Peyer's patch (tissue), 4 donors: ENCODE results near the gene CPVL. TPM values are rescaled to one million over a fixed set of nuclear protein-coding genes. Genes with fewer than 3 reads are reported as not detected.

ENCODE experiments used
- DNase-seq, 3 donors: peaks; one replicate each; pipeline ENCODE4 v3.0.0-alpha.2; 2017 to 2019
- H3K27ac ChIP-seq, 4 donors: fragments of 200-600 bp; sonication (generic); one replicate each; pipeline ENCODE4 v1.5.1; 2016 to 2019
- H3K27me3 ChIP-seq, 2 donors: fragments of 200-600 bp; sonication (generic); one replicate each; pipeline ENCODE4 v1.5.1; 2019
- H3K36me3 ChIP-seq, 3 donors: fragments of 200-600 bp; sonication (generic); one replicate each; pipeline ENCODE4 v1.5.1; 2016 to 2019
- H3K4me1 ChIP-seq, 4 donors: fragments of 200-600 bp; sonication (generic); one replicate each; pipeline ENCODE4 v1.5.1; 2016 to 2019
- H3K4me3 ChIP-seq, 4 donors: fragments of 200-600 bp; sonication (generic); 1 replicate in 3 of 4; 2 replicates in 1 of 4; pipeline ENCODE4 v1.5.1; 2016 to 2019; ENCODE audit warnings: mild to moderate bottlenecking in 1 of 4
- H3K9me3 ChIP-seq, 4 donors: fragments of 200-600 bp; sonication (generic); one replicate each; pipeline ENCODE4 v1.5.1; 2016 to 2019; ENCODE audit warnings: mild to moderate bottlenecking in 1 of 4
- POLR2A ChIP-seq, 2 donors: fragments of 450-650 bp; IDR thresholded peaks; one replicate each; pipeline ENCODE4 v1.5.1; 2017; ENCODE audit warnings: antibody characterized with exemption in 2 of 2, mild to moderate bottlenecking in 2 of 2, moderate library complexity in 2 of 2
- total RNA-seq, 4 donors: library from RNA; depleted of rRNA; stranded (reverse); fragments of >200 nt; gene quantifications; one replicate each; pipeline ENCODE4 v1.1.0, GENCODE V29; 2016
- TF ChIP-seq, protein P1 (sequence below), 6 experiments: fragments of 450-650 bp in 4 of 6; fragments of 200-600 bp in 2 of 6; sonication (generic) in 1 of 6; IDR thresholded peaks; one replicate each; pipeline ENCODE4 v1.5.1; 2017 to 2019; ENCODE audit warnings: antibody characterized with exemption in 6 of 6, mild to moderate bottlenecking in 3 of 6, moderate library complexity in 1 of 6

The CPVL gene
- total RNA-seq, 4 donors from 2014 or later: 2.5 to 16.5 (median 8.0) TPM

DNA sequence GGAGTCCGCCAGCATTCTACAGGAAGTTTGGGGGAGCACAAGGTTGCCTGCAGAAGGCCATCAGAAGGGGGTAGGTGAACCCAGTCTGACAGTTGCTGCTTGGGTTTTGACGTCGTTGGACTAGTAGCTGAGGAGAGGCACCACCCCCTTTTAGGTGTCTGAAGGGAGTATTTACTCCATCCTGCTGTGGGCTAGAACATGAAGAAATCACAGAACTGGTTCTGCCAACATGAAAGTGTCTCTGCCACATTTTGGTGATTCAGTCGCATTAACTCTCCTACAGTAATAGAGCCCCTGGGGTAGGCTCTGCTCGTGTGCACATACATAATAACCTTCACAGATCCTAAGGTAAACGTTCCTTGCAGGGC lies 187.4 kb downstream of the CPVL start:
- no peak for DNase-seq
- H3K4me1 ChIP-seq: peaks cover 0 to 43% (median 16%) of the 10 kb centered on the region in 4 donors
- H3K4me3 ChIP-seq: no peak overlapping the region
- no peaks in the 10 kb centered on the region for H3K36me3 ChIP-seq
- peak overlapping the region in 3 of 4 donors; percentile 1 to 61 (median 58) for H3K27ac ChIP-seq
- H3K27me3 ChIP-seq: peaks cover 0 to 8% of the 10 kb centered on the region in 2 donors
- TF ChIP-seq POLR2A (IDR thresholded peaks at IDR 0.05): no peak
- TF ChIP-seq, protein P1, sequence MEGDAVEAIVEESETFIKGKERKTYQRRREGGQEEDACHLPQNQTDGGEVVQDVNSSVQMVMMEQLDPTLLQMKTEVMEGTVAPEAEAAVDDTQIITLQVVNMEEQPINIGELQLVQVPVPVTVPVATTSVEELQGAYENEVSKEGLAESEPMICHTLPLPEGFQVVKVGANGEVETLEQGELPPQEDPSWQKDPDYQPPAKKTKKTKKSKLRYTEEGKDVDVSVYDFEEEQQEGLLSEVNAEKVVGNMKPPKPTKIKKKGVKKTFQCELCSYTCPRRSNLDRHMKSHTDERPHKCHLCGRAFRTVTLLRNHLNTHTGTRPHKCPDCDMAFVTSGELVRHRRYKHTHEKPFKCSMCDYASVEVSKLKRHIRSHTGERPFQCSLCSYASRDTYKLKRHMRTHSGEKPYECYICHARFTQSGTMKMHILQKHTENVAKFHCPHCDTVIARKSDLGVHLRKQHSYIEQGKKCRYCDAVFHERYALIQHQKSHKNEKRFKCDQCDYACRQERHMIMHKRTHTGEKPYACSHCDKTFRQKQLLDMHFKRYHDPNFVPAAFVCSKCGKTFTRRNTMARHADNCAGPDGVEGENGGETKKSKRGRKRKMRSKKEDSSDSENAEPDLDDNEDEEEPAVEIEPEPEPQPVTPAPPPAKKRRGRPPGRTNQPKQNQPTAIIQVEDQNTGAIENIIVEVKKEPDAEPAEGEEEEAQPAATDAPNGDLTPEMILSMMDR (IDR thresholded peaks at IDR 0.05): no peak
- H3K9me3 ChIP-seq: peaks cover 0 to 6% (median 0%) of the 10 kb centered on the region in 4 donors

- peaks cover 0 to 43% (median 16%) of the 10 kb centered on the region in 4 donors for H3K4me1 ChIP-seq
- H3K36me3 ChIP-seq: no peaks in the 10 kb centered on the region
- H3K27ac ChIP-seq: peak within 1 kb of the TSS in 3 of 4 donors; percentile 58 to 82 (median 74)
- TF ChIP-seq, protein P1 (IDR thresholded peaks at IDR 0.05): no peak
- no peak for TF ChIP-seq POLR2A (IDR thresholded peaks at IDR 0.05)
- H3K4me3 ChIP-seq: peak within 1 kb of the TSS; percentile 18 to 74 (median 56)
- H3K27me3 ChIP-seq: peaks cover 0 to 8% of the 10 kb centered on the region in 2 donors
- DNase-seq: peak in 2 of 3 donors; percentile 62 to 69
- H3K9me3 ChIP-seq: peaks cover 0 to 6% (median 0%) of the 10 kb centered on the region in 4 donors
Observed at GRCh38 chr7:28958235-28958979, 187.9 kb downstream of the CPVL start, which contains the start of gene TRIL. TSS of gene TRIL (minus strand) at chr7:28958330. CDS start at chr7:28958046, 284 bp downstream.

DNA sequence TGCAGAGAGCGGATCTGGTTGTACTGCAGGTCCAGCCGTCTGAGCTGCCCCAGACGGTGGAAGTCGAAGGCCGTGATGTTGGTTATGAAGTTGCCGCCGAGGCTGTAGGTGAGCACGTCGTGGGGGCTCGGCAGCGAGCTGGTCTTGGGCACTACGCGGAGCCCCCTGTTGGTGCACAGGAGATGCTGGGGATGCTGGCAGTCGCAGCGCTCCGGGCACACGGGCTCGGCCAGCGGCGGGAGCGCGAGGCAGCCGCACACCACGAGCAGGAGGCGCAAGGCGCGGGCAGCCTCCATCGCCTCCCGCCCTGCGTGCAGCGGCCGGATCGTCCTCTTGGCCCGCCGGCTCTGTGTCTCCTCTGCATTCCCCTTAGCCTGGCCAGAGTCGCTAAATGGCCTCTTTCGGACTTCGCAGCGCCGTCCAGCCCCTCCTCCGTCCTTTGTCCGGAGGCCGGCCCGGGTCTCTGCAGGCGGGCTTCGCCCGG lies 188.5 kb downstream of the CPVL start:
- TF ChIP-seq, protein P1 (IDR thresholded peaks at IDR 0.05): no peak
- TF ChIP-seq POLR2A (IDR thresholded peaks at IDR 0.05): no peak
- Histone ChIP-seq H3K4me3 (peak overlapping the region; percentile 18 to 74 (median 56)), H3K36me3 (no peaks in the 10 kb centered on the region), H3K4me1 (peaks cover 0 to 43% (median 16%) of the 10 kb centered on the region in 4 donors), H3K27ac (peak overlapping the region in 3 of 4 donors; percentile 1 to 61 (median 58)), H3K27me3 (peaks cover 0 to 8% of the 10 kb centered on the region in 2 donors), H3K9me3 (peaks cover 0 to 6% (median 0%) of the 10 kb centered on the region in 4 donors)
- DNase-seq: peak in 1 of 3 donors; percentile 55

GRCh38 chr7:28957064-28957750 lies 189.1 kb downstream of the CPVL start:
- DNase-seq: peak in 1 of 3 donors; percentile 50
- H3K4me3 ChIP-seq: peak overlapping the region; percentile 32 to 74 (median 56)
- H3K36me3 ChIP-seq: no peaks in the 10 kb centered on the region
- H3K4me1 ChIP-seq: peaks cover 0 to 43% (median 16%) of the 10 kb centered on the region in 4 donors
- H3K9me3 ChIP-seq: peaks cover 0 to 6% (median 0%) of the 10 kb centered on the region in 4 donors
- TF ChIP-seq POLR2A (IDR thresholded peaks at IDR 0.05): no peak
- TF ChIP-seq, protein P1 (IDR thresholded peaks at IDR 0.05): no peak
- peaks cover 0 to 8% of the 10 kb centered on the region in 2 donors for H3K27me3 ChIP-seq
- peak overlapping the region in 3 of 4 donors; percentile 5 to 82 (median 74) for H3K27ac ChIP-seq

- peak in 2 of 3 donors; percentile 67 to 81 for DNase-seq
- H3K4me3 ChIP-seq: peak overlapping the region; percentile 32 to 74 (median 56)
- TF ChIP-seq POLR2A (IDR thresholded peaks at IDR 0.05): no peak
- TF ChIP-seq, protein P1 (IDR thresholded peaks at IDR 0.05): peak in 2 of 6 experiments; percentile 59 to 65
- peaks cover 0 to 6% (median 0%) of the 10 kb centered on the region in 4 donors for H3K9me3 ChIP-seq
- H3K4me1 ChIP-seq: peaks cover 0 to 43% (median 16%) of the 10 kb centered on the region in 4 donors
- no peaks in the 10 kb centered on the region for H3K36me3 ChIP-seq
- peaks cover 0 to 8% of the 10 kb centered on the region in 2 donors for H3K27me3 ChIP-seq
- peak overlapping the region in 3 of 4 donors; percentile 42 to 82 (median 74) for H3K27ac ChIP-seq
Observed at GRCh38 chr7:28956608-28957063, 189.7 kb downstream of the CPVL start.
